GM18508 (cell line): ENCODE results near the gene ZAP70.

Source experiments
- ATAC-seq: cut with Tn5 transposase; IDR thresholded peaks from one replicate; pipeline ENCODE4 v1.9.1; 2021; ENCODE audit warnings: moderate number of reproducible peaks; ENCODE audit not compliant: insufficient read depth, unreplicated experiment

Gene ZAP70

GRCh38 chr2:97745474-97746174 lies 32.2 kb downstream of the ZAP70 start:
- no peak for ATAC-seq

GRCh38 chr2:97747285-97747684 lies 33.9 kb downstream of the ZAP70 start:
- no peak for ATAC-seq

- ATAC-seq: no peak
Observed at GRCh38 chr2:97747716-97748115, 34.3 kb downstream of the ZAP70 start.

- no peak for ATAC-seq
Observed at GRCh38 chr2:97749581-97749980, 36.2 kb downstream of the ZAP70 start.

- ATAC-seq: no peak
Observed at GRCh38 chr2:97750017-97750416, 36.6 kb downstream of the ZAP70 start.

- no peak for ATAC-seq
Observed at GRCh38 chr2:97751752-97752151, 38.4 kb downstream of the ZAP70 start.

GRCh38 chr2:97752342-97753334 lies 39.3 kb downstream of the ZAP70 start:
- no peak for ATAC-seq

GRCh38 chr2:97754690-97755346 lies 41.4 kb downstream of the ZAP70 start:
- no peak for ATAC-seq

- ATAC-seq: no peak
Observed at GRCh38 chr2:97755491-97755890, 42.1 kb downstream of the ZAP70 start.

GRCh38 chr2:97757062-97757461 lies 43.7 kb downstream of the ZAP70 start:
- no peak for ATAC-seq

- no peak for ATAC-seq
Observed at GRCh38 chr2:97758131-97758705, 44.8 kb downstream of the ZAP70 start.

- ATAC-seq: no peak
Observed at GRCh38 chr2:97759727-97760407, 46.5 kb downstream of the ZAP70 start.

GRCh38 chr2:97760480-97761049 lies 47.2 kb downstream of the ZAP70 start:
- ATAC-seq: no peak

- no peak for ATAC-seq
Observed at GRCh38 chr2:97761192-97761591, 47.8 kb downstream of the ZAP70 start.

GRCh38 chr2:97763176-97763845 lies 49.9 kb downstream of the ZAP70 start:
- no peak for ATAC-seq

GRCh38 chr2:97764559-97765263 lies 51.3 kb downstream of the ZAP70 start:
- ATAC-seq: no peak

GRCh38 chr2:97765933-97766332 lies 52.6 kb downstream of the ZAP70 start:
- ATAC-seq: no peak

- ATAC-seq: no peak
Observed at GRCh38 chr2:97766567-97766966, 53.2 kb downstream of the ZAP70 start.

GRCh38 chr2:97769308-97769707 lies 55.9 kb downstream of the ZAP70 start:
- no peak for ATAC-seq
